Measurements from ENCODE around the gene PRPF6.

PRPF6 gene

GRCh38 chr20:64022671-64023360 is 41.9 kb downstream of the PRPF6 start:
- no peak for DNase-seq (ENCODE audit: low read depth)
- TF ChIP-seq, protein P1, sequence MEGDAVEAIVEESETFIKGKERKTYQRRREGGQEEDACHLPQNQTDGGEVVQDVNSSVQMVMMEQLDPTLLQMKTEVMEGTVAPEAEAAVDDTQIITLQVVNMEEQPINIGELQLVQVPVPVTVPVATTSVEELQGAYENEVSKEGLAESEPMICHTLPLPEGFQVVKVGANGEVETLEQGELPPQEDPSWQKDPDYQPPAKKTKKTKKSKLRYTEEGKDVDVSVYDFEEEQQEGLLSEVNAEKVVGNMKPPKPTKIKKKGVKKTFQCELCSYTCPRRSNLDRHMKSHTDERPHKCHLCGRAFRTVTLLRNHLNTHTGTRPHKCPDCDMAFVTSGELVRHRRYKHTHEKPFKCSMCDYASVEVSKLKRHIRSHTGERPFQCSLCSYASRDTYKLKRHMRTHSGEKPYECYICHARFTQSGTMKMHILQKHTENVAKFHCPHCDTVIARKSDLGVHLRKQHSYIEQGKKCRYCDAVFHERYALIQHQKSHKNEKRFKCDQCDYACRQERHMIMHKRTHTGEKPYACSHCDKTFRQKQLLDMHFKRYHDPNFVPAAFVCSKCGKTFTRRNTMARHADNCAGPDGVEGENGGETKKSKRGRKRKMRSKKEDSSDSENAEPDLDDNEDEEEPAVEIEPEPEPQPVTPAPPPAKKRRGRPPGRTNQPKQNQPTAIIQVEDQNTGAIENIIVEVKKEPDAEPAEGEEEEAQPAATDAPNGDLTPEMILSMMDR (IDR thresholded peaks at IDR 0.05; ENCODE audit: control insufficient read depth, extremely low read depth, insufficient read depth) = no peak
- no peak overlapping the region for H3K4me3 ChIP-seq (ENCODE audit: low read depth, low read length)

GRCh38 chr20:64023361-64024140 is 42.6 kb downstream of the PRPF6 start:
- no peak overlapping the region for H3K4me3 ChIP-seq (ENCODE audit: low read depth, low read length)
- TF ChIP-seq, protein P1 (IDR thresholded peaks at IDR 0.05; ENCODE audit: control insufficient read depth, extremely low read depth, insufficient read depth) = no peak
- no peak for DNase-seq (ENCODE audit: low read depth)

- DNase-seq (ENCODE audit: low read depth) = no peak
- TF ChIP-seq, protein P1 (IDR thresholded peaks at IDR 0.05; ENCODE audit: control insufficient read depth, extremely low read depth, insufficient read depth) = no peak
- H3K4me3 ChIP-seq (ENCODE audit: low read depth, low read length) = no peak overlapping the region
Observed at GRCh38 chr20:64024141-64024990, 43.4 kb downstream of the PRPF6 start.

DNA sequence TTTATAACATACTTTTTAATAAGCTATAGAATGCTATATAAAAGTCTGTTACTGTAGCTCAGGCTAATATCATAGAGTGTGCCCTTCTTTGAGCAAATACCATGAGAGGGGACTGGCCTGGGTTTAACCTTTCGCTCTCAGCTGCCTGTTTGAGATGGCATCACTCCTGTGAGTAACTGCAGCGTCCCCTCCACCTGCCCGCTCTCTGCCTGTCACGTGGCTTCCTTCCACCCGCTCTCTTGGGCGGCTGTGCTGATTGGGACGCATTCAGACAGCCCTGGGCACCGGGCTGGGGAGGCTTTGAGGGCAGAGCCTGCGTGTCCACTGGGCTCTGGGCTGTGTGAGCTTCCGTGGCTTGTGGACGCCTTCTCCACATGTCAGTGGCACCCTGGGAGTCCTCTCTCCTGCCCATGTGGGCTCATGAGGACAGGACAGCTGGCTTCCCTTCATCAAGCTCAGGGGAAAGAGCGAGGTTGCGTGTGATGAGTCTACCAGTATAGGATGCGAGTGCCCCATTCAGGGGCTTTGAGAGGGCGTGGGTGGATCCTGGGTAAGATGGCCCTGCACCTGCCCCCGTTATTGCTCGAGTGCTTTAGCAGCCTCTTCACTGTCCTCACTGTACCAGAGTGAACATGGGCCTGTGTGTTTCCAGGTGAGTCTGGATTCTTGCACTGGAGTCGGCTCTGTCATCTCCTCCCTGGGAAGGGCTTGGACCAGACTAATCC is 44.3 kb downstream of the PRPF6 start:
- DNase-seq (ENCODE audit: low read depth) = no peak
- H3K4me3 ChIP-seq (ENCODE audit: low read depth, low read length) = no peak overlapping the region
- TF ChIP-seq, protein P1 (IDR thresholded peaks at IDR 0.05; ENCODE audit: control insufficient read depth, extremely low read depth, insufficient read depth) = no peak

- TF ChIP-seq, protein P1 (IDR thresholded peaks at IDR 0.05; ENCODE audit: control insufficient read depth, extremely low read depth, insufficient read depth) = no peak
- DNase-seq (ENCODE audit: low read depth) = no peak
- H3K4me3 ChIP-seq (ENCODE audit: low read depth, low read length) = no peak overlapping the region
Observed at GRCh38 chr20:64025826-64026412, 45.0 kb downstream of the PRPF6 start.
